Measurements from ENCODE around the gene FKBP11. TPM values are rescaled to one million over a fixed set of nuclear protein-coding genes. Genes with fewer than 3 reads are reported as not detected.

FKBP11 gene
- total and polyA plus RNA-seq, 2 of the 13 experiments (the other 11 are each of a cell fraction or from before 2014, with no cell fraction given): 15.5 to 19.4 TPM

DNA sequence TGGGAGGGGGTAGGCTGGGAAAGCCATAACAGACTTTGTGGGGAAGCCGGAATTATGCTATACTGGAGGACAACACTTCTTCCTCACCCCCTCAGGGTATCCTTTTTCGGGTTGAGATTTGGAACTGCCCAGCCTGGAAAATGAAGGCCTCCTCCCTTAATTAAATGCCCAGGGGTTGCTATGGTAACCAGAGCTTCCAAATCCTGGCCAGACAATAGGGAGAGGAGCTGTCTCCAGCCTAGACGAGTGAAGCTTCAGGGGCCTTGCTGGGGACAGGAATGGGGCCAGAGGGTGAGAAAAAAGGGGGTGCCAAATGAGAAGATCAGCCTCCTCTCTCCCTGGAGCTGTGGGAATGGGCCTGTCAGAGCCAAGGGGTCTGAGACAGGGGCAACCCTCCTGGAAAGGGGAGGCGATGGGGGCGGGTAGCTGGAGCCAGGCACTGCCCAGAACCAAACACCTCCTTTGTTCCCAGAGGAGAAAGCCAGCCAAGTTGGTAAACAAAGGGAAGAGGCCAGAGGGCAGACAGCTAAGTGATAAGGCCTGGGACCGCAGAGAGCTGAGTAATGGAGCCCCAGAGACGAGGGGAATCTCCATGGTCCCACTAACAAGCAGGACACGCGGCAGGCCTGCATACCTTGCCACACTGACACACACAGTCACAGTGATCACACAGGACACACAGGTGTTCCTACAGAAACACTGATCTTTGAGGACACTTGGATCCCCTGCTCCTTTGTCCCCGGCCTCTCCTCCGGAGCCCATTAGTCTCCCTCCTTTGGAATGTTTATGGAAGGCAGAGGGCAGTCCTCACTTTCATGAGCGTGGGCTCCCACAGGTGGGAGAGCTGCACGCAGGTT is 41.8 kb downstream of the FKBP11 start (continued):
- TF ChIP-seq, protein P1, sequence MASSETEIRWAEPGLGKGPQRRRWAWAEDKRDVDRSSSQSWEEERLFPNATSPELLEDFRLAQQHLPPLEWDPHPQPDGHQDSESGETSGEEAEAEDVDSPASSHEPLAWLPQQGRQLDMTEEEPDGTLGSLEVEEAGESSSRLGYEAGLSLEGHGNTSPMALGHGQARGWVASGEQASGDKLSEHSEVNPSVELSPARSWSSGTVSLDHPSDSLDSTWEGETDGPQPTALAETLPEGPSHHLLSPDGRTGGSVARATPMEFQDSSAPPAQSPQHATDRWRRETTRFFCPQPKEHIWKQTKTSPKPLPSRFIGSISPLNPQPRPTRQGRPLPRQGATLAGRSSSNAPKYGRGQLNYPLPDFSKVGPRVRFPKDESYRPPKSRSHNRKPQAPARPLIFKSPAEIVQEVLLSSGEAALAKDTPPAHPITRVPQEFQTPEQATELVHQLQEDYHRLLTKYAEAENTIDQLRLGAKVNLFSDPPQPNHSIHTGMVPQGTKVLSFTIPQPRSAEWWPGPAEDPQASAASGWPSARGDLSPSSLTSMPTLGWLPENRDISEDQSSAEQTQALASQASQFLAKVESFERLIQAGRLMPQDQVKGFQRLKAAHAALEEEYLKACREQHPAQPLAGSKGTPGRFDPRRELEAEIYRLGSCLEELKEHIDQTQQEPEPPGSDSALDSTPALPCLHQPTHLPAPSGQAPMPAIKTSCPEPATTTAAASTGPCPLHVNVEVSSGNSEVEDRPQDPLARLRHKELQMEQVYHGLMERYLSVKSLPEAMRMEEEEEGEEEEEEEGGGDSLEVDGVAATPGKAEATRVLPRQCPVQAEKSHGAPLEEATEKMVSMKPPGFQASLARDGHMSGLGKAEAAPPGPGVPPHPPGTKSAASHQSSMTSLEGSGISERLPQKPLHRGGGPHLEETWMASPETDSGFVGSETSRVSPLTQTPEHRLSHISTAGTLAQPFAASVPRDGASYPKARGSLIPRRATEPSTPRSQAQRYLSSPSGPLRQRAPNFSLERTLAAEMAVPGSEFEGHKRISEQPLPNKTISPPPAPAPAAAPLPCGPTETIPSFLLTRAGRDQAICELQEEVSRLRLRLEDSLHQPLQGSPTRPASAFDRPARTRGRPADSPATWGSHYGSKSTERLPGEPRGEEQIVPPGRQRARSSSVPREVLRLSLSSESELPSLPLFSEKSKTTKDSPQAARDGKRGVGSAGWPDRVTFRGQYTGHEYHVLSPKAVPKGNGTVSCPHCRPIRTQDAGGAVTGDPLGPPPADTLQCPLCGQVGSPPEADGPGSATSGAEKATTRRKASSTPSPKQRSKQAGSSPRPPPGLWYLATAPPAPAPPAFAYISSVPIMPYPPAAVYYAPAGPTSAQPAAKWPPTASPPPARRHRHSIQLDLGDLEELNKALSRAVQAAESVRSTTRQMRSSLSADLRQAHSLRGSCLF (CRISPR knock-in tag; IDR thresholded peaks at IDR 0.05; ENCODE audit: borderline replicate concordance): no peak
- TF ChIP-seq RFXAP (CRISPR knock-in tag; IDR thresholded peaks at IDR 0.05; ENCODE audit: borderline replicate concordance) (no peak), ZNF605 (CRISPR knock-in tag; IDR thresholded peaks at IDR 0.05) (0 out of 2 replicates have a peak, but pooled peaks have one; percentile 29), ELF3 (CRISPR knock-in tag; IDR thresholded peaks at IDR 0.05) (0 out of 2 replicates have a peak, but pooled peaks have one; percentile 38), ELF1 (CRISPR knock-in tag; IDR thresholded peaks at IDR 0.05) (no peak), ZFP41 (CRISPR knock-in tag; IDR thresholded peaks at IDR 0.05; ENCODE audit: borderline replicate concordance) (no peak), TCF12 (IDR thresholded peaks at IDR 0.05) (no peak), TCF12 (CRISPR knock-in tag; IDR thresholded peaks at IDR 0.05) (no peak), DR1 (CRISPR knock-in tag; IDR thresholded peaks at IDR 0.05) (no peak), PAX8 (CRISPR knock-in tag; IDR thresholded peaks at IDR 0.05; ENCODE audit: borderline replicate concordance) (no peak), NR2F2 (IDR thresholded peaks at IDR 0.05; ENCODE audit: borderline replicate concordance, low read depth) (peak; percentile 84), BCL6 (CRISPR knock-in tag; IDR thresholded peaks at IDR 0.05) (peak; percentile 80), ZFP36L2 (CRISPR knock-in tag; IDR thresholded peaks at IDR 0.05) (no peak), CHD4 (IDR thresholded peaks at IDR 0.05; ENCODE audit: borderline replicate concordance, low read length) (no peak), ZNF17 (CRISPR knock-in tag; IDR thresholded peaks at IDR 0.05) (no peak), ZNF724P (CRISPR knock-in tag; IDR thresholded peaks at IDR 0.05; ENCODE audit: borderline replicate concordance) (no peak), ZNF367 (CRISPR knock-in tag; IDR thresholded peaks at IDR 0.05; ENCODE audit: borderline replicate concordance) (no peak), CBX2 (IDR thresholded peaks at IDR 0.05; ENCODE audit: low read depth, low read length) (no peak), CBX2 (CRISPR knock-in tag; IDR thresholded peaks at IDR 0.05; ENCODE audit: low read depth) (no peak), ZFYVE20 (CRISPR knock-in tag; IDR thresholded peaks at IDR 0.05; ENCODE audit: borderline replicate concordance, low read depth) (no peak), CEBPG (CRISPR knock-in tag; IDR thresholded peaks at IDR 0.05) (no peak), CHD2 (IDR thresholded peaks at IDR 0.05; ENCODE audit: low read depth, low read length) (no peak), KDM2A (CRISPR knock-in tag; IDR thresholded peaks at IDR 0.05; ENCODE audit: borderline replicate concordance, low read depth) (no peak), KAT2B (IDR thresholded peaks at IDR 0.05; ENCODE audit: borderline replicate concordance, low read depth, low read length) (no peak), SPEN (CRISPR knock-in tag; IDR thresholded peaks at IDR 0.05; ENCODE audit: low read depth) (peak; percentile 60; the same call in 1 of the 2 replicates)
- TF ChIP-seq, protein P2, sequence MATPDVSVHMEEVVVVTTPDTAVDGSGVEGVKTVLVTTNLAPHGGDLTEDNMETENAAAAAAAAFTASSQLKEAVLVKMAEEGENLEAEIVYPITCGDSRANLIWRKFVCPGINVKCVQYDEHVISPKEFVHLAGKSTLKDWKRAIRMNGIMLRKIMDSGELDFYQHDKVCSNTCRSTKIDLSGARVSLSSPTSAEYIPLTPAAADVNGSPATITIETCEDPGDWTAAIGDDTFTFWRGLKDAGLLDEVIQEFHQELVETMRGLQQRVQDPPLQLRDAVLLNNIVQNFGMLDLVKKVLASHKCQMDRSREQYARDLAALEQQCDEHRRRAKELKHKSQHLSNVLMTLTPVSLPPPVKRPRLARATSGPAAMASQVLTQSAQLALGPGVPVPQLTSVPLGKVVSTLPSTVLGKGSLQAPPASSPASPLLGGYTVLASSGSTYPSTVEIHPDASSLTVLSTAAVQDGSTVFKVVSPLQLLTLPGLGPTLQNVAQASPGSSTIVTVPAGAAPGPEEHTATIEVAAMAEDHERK (CRISPR knock-in tag; IDR thresholded peaks at IDR 0.05; ENCODE audit: low read depth): no peak
